HG03159 (cell line): ENCODE results near the gene POLR1E.

ENCODE experiments used
- ATAC-seq: cut with Tn5 transposase; IDR thresholded peaks from one replicate; pipeline ENCODE4 v1.9.1; 2021; ENCODE audit warnings: mild to moderate bottlenecking, moderate library complexity; ENCODE audit not compliant: unreplicated experiment

The POLR1E gene

DNA sequence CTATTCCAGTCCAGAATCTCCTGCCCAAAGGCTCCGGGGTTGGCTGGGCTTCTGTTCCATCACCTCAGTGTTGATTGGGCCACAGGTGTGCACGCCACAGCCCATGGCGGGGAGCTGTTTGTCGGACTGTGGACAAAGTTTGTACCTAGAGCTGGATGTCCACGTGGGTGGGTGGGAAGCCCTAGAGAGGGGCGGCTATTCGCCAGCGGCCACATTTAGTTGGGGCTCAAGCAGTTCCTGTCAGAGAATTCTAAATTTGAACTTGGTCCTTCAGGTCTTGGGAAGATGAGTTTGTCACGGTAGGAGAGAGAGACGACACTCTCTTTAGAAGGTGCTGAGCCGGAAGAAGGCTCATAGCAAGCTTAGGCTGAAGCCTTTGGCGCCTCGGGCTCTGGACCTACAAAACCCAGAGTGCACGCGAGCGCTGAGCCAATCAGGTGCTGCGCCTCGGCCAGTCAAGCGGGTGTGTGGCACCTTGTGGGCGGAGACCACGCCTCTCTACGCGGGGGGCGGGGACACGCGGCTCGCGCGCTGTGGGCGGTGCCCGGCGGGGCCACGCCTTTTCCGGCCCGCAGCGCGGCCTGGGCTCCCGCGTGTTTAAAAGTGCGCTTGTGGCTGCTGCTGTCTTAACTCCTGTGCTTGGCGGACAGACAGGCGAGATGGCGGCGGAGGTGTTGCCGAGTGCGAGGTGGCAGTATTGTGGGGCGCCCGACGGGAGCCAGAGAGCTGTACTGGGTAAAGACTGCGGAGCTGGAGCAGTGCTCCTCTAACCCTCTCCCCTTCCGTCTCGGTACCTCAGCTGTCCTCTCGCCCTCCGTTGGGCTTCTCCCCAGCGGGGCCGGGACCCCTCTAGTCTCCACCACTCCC lies at the start of gene POLR1E:
POLR1E (plus strand) TSS at position 560 of the 867 bp plus-strand sequence; CDS start at position 660, 100 bp downstream.
- ATAC-seq, result peak; percentile 96

GRCh38 chr9:37436540-37436939 lies 49.2 kb upstream of the POLR1E start:
- no peak for ATAC-seq

DNA sequence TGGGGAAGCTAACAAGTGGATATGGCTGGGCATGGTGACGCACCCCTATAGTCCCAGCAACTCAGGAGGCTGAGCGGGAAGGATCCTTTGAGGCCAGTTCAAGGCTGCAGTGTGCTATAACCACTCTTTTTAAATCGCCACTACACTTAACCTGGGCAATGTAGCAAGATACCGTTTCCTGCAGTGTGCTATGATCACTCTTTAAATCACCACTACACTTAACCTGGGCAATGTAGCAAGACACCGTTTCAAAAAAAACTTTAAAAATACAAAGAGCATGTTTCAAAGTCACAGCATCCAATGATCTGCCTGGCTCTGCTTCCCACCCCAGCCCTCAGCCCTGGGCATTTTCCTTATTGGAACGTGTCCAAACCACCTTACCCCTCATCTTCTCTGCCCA lies 48.7 kb upstream of the POLR1E start:
- no peak for ATAC-seq

GRCh38 chr9:37437621-37438020 lies 48.1 kb upstream of the POLR1E start:
- ATAC-seq, result no peak

DNA sequence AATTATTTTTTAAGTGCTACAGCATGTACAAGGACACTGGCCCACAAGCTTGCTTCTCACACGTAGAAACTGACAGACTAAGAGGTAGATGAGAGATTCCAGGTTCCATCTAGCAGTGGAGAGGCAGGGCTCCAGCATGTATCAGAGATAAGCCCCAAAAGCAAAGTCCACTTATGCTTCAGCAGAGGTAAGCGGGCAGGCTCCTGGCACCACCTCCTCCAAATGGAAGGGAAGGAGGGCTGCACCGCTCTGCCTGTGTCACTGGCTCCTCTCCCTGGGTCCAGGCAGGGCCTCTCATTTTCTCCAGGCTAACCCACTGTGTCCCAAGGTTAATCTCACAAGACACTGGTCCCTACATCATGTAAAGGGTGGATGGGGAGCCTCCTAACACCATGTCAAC lies 47.4 kb upstream of the POLR1E start:
- no peak for ATAC-seq

DNA sequence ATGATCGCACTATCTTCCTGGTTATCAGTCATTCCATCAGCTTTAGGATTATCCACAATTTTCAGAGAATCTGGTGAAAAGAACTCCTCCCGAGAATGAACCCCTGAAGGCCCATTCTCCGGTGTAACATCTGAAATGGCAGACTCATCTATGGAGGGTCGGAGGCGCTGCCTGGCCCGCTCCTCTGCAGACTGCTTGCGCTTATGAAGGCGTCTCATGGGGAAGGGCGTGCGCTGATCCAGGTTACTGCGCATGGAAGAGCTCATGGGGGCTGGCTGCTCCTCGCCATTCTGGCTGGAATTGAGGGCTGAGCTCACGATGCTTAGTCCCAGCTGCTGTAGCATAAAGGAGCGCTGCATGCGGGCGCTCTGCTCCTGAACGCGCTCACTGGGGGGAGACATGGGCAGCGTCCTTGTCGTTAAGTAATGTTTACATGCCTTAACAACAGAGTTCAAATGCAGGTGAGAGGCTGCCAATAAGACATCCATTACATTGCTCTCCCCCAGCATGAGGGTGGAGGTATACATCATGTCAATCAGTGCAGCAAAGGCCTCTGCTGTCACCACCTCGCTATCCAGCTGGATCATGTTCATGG lies 43.9 kb upstream of the POLR1E start:
- no peak for ATAC-seq

DNA sequence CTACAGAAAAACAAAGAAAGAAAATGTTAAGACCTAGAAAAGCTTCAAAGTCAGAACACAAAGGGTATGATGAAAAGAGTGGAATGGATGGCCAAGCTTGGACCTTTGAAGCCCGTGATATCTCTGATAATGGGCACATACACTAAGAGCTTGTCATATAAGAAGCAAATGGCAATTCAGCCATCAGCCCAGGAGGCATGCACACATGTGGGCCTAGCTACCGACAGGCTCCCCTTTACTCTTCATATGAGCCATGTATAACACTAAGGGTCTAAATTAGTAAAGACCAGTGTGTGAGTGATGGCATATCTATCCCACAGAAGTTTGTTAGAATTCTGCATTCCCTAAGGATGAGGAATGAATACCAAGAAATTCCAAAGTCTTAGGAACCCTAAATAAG lies 43.2 kb upstream of the POLR1E start:
- no peak for ATAC-seq

- no peak for ATAC-seq
These were observed 42.2 kb upstream of the POLR1E start for GRCh38 chr9:37443566-37443965.

DNA sequence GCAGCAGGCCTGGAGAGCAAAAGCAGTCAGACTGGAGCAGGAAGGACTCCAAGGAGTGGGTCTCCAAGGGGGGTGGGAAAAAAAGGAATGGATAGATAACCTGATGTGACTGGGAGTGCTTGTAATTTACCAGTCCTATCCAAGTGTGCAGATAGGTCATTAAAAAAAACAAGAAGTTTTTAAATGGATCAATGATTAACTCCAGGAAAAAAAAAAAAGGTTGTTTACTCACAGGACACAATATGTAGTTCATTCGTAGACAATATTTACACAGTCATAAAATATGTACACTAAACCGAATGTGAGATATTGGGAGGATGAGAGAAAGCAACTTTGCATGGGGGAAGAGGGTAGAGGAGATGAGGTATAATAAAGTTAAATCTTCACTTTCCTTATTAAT lies 40.9 kb upstream of the POLR1E start:
- no peak for ATAC-seq

DNA sequence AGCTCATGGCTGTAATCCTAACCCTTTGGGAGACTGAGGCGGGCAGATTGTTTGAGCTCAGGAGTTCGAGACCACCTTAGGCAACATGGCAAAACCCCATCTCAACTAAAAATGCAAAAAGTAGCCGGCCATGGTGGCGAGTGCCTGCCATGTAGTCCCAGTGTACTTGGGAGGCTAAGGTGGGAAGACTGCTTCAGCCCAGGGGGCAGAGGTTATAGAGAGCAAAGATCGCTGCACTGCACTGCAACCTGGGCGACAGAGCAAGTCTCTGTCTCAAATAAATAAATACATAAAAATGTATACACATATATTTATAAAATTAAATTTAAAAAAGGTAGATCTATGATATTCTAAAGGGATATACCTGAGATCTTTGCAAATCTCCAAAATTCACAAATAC lies 39.9 kb upstream of the POLR1E start:
- no peak for ATAC-seq

DNA sequence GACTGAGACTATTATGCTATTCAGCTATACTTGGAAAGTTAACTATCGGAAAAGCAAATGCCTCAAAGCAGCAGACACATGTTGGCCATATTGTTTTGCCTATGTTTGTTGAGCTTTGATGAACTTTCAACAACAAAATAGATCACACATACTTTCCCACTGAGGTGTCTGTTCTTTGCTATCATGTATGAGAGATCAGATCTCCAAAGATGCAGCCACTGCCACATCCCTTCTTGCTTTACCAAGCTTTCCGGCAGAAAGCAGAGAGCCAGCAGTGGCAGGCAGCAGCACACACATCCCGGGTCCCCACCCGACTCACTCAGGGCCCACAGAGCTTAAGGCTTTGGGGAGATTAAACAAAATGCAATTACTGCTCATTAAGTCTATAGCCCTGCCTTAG lies 39.3 kb upstream of the POLR1E start:
- ATAC-seq, result no peak

- ATAC-seq, result no peak
These were observed 38.6 kb upstream of the POLR1E start for GRCh38 chr9:37447111-37447510.

- no peak for ATAC-seq
These were observed 35.7 kb upstream of the POLR1E start for GRCh38 chr9:37449862-37450632.

DNA sequence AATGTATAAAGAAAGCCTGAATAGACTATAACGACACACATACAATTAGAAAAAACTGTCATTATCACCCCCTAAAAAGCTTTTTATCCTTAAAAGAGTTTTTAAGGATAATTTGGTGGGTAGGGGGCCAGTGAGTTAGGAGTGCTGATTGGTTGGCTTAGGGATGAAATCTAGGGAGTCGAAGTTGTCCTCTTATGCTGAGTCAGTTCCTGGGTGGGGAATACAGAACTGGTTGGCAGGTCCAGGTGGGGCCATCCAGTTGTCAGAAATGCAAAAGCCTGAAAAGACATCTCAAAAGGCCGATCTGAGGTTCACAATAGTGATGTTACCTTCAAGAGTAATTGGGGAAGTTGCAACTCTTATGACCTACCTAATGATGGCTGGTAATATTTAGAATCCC lies 34.1 kb upstream of the POLR1E start:
- no peak for ATAC-seq

GRCh38 chr9:37452611-37453010 lies 33.1 kb upstream of the POLR1E start:
- ATAC-seq, result no peak

GRCh38 chr9:37453827-37454226 lies 31.9 kb upstream of the POLR1E start:
- ATAC-seq, result no peak

DNA sequence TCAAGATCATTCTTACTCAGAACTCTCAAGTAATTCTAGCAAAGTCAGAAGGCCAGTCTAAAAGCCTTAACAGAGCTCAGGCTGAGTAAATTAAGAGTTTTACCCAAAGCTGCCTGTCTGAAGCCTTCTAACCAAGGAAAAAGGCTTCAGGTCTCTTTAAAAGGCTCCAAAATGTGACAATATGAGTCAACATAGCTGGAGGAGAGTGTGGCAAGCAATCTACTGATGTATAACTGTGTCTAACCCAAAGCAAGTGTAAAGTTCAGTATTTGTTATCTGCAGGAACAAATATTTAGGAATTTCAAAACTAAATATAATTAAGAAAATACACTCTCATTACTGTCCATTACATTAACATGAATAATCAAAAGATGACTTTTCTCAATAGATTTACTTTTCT lies 31.5 kb upstream of the POLR1E start:
- no peak for ATAC-seq

- ATAC-seq, result no peak
These were observed 29.7 kb upstream of the POLR1E start for GRCh38 chr9:37455884-37456647.

DNA sequence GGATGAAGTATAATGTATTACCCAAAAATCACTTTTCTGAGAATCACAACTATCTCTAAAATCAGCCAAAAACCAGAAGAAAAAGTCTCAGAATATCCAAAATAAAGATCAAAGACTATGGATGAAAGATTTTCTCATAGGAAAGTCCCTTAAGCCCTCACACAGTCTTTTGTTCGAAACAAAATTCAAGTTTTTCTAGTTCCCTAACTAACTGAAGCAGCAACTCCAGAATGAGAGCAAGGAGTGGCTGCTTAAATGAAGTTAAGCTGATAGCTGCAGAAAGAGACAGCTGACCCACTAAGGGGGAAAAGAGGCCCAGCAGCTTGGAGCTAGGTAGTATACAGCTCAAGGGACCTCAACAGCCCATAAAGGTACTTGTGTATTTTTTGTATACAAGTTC lies 28.9 kb upstream of the POLR1E start:
- ATAC-seq, result no peak

GRCh38 chr9:37464006-37464405 lies 21.7 kb upstream of the POLR1E start:
- ATAC-seq, result no peak
